Hematopoietic multipotent progenitor cell (in vitro differentiated cells): ENCODE data around the gene CDKN2B. TPM values are rescaled to one million over a fixed set of nuclear protein-coding genes. Genes with fewer than 3 reads are reported as not detected.

Experiments
- DNase-seq, 3 donors: peaks; one replicate each; pipeline ENCODE4 v3.0.0-alpha.2; 2011 to 2015; ENCODE audit warnings: low read depth in 2 of 3, low spot score in 2 of 3
- total RNA-seq: library from RNA; depleted of rRNA; stranded (reverse); fragments of >200 nt; gene quantifications from one replicate; pipeline ENCODE4 v1.2.3, GENCODE V29; 2012

The CDKN2B gene
- total RNA-seq, 1 donor = under 0.01 TPM

DNA sequence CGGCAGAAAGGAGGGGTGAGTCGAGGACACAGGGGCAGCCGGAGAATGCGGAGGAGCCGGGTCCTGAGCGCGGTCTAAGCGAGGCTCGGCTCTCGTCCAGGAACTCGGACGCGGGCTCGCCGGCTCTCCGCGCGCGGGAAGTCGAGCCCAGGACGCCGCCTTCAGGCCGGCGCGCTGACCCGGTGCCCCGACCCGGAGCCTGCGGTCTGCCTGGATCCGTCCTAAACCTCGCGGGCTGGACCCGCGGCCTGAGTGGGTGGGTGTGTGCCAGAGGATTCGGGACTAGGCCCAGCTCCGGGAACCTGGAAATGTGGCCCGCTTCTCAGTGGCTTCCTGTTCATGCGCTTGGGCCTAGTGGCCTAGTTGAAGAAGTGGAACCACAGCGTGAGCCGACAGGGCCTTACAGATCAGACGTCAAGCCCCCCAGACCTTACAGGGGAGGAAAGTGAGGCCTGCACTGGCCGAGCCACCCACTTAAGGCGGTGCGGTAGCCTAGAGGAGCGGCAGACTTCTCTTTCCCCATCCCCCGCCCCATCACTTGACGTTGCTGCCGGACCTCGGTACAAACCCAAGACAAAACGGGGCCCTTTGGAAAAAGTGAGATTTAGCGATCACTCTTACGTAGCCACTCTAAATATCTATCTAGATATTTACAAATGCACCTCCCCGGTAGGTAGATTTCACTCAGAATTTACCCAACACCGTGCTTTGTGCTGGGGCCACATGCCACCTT lies 13.3 kb downstream of the CDKN2B start:
- DNase-seq = no peak

DNA sequence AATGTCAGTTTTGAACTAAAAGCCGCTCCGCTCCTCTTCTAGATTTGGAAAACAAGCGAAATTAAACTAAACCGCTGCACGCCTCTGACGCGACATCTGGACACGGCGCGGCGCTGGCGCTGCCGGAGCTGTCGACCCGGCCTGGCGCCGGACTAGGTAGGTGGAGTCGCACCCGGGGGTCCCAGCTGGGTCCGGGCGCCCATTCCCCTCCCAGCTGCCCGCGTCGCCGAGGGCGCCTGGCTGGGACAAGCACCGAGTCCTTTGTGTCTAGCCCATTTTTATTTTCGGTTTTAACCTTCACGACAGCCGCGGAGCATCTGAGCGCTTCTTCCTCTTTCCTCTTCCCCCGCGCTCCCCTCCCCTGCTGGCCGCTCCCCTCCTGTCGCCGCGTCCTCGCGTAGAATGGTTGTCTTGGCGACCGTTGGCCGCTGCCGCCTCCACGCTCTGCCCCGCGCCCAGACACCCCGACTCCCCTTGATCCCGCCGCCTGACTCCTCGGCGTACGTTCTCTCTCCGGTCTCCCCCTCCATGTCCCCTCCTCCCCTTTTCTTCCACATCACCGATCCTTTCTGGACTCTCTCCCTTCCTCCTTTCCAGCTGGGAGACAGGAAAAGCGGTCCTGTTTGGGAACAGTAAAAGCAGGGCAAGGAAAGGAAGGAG lies 14.0 kb downstream of the CDKN2B start:
- DNase-seq = peak; percentile 56 to 92 (median 90)

DNA sequence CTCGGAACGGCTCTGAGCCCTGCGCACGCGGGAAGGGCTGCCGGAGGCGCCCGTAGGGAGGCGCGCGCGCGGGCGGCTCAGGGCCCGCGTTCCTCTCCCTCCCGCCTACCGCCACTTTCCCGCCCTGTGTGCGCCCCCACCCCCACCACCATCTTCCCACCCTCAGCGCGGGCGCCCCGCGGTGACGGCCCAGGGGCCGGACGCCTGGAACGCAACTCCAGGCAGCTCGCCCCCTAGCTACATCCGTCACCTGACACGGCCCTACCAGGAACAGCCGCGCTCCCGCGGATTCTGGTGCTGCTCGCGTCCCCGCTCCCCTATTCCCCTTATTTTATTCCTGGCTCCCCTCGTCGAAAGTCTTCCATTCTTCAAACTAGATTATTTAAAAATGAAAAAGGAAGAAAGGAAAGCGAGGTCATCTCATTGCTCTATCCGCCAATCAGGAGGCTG lies 14.5 kb downstream of the CDKN2B start, which contains the start of gene CDKN2B-AS1:
Gene CDKN2B-AS1 (plus strand): TSS at position 236 of the 450 bp plus-strand sequence.
- DNase-seq = no peak

DNA sequence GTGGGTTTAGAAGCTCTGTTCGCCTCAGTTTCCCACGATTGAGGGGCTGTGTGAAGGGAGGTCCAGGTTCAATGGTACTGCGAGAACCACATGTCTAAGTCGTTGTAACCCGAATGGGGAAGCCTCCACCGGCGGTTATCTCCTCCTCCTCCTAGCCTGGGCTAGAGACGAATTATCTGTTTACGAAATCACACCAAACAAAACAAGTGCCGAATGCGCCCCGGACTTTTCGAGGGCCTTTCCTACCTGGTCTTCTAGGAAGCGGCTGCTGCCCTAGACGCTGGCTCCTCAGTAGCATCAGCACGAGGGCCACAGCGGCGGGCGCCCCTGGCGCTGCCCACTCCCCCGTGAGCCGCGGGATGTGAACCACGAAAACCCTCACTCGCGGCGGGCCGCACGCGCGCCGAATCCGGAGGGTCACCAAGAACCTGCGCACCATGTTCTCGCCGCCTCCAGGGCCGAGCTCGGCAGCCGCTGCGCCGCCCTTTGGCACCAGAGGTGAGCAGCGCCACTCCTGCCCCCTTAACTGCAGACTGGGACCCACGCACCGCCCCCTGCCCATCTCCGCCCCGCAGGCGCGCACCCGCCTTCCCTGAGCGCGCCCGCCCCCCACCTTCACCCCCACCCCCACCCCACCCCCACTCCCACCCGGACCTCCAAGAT lies 15.1 kb downstream of the CDKN2B start, which contains the start of gene CDKN2A:
Gene CDKN2A (minus strand): TSS at position 500 of the 663 bp plus-strand sequence.
- no peak for DNase-seq

DNA sequence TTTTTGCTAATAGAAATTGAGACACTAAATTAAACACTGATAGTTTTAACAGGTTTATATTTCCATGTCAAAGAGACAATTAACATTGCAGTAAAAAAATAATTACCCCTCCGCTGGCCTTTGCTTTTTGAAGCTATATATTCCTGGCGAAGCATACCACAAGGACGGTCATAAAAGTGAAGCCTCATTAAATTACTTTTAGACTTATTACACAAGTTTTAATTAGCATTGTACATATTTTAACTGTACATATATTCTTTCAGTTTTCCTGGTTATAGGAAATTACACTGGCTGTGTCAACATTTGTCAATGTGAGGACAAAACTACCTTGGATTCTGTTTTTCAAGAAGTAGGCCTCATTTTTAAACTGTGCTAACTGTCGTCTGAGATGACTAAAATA lies 16.1 kb downstream of the CDKN2B start:
- DNase-seq = no peak

DNA sequence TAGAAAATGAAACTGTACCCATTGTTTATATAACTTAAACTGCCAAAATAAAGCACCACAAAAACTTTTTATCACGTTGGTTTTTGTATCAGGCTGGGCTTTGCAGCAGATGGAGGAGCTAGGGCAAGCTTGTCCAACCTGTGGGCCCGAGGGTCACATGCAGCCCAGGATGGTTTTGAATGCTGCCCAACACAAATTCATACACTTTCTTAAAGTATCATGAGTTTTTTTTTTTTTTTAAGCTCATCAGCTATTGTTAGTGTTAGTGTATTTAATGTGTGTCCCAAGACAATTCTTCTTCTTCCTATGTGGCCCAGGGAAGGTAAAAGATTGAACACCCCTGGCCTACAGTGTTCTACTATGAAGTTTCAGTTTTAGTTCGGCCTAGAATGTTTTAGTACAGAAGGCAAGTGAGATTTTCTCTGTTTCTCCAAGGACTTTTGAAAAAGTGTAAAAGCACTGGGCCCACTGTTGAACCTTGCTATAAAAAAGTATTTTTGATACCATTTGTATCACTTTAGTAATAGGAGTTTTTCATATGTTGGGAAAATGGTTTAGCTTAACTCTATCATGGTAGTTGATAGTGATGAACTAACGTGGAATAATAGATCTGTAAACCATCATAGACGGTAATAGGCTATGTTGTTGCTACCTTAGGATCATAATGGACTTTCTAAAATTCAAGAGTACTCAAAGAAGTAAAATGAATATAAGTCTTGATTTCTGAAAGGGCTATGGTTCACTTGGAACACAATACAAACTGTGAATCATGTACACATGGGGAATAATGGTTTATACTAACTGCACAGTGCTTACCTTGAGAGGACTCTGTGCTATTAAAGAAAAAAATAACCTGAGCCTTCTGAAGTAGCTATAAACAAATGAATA lies 17.8 kb downstream of the CDKN2B start:
- DNase-seq = no peak

DNA sequence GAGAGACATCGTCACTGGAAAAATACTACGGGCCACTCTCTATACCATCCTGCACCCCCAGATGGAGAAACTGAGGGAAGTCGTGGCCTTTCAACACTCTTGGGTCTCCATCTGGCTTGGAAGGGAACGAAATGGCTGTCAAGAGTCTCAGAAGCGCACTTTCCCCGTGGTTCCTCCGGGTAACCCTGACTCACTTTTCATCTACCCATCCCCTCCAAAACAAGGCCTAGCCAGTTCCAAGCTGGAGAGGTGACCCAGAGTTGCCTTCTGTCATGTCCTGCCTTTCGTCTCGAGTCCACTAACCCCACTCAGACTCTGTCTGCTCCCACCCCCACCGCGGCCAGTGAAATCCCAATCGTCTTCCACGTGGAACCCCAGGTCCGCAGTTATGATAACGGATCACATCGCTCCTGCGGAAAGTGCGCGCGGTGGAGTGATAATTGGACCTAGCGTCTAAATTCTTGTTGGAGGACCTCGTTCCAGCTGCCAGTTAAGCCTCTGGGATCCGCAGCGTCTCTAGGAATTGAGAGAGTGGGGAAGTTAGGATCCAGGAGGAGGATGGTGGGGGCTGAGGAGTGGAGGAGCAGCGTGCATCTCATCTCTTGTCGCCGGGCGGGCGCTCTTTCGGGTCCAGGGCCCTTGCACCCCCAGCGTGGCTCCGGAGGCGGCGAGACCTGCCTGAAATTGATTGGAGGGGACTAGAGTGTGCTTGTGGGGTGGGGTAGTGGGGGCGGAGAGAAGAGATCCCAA lies 19.5 kb downstream of the CDKN2B start:
- DNase-seq = no peak

DNA sequence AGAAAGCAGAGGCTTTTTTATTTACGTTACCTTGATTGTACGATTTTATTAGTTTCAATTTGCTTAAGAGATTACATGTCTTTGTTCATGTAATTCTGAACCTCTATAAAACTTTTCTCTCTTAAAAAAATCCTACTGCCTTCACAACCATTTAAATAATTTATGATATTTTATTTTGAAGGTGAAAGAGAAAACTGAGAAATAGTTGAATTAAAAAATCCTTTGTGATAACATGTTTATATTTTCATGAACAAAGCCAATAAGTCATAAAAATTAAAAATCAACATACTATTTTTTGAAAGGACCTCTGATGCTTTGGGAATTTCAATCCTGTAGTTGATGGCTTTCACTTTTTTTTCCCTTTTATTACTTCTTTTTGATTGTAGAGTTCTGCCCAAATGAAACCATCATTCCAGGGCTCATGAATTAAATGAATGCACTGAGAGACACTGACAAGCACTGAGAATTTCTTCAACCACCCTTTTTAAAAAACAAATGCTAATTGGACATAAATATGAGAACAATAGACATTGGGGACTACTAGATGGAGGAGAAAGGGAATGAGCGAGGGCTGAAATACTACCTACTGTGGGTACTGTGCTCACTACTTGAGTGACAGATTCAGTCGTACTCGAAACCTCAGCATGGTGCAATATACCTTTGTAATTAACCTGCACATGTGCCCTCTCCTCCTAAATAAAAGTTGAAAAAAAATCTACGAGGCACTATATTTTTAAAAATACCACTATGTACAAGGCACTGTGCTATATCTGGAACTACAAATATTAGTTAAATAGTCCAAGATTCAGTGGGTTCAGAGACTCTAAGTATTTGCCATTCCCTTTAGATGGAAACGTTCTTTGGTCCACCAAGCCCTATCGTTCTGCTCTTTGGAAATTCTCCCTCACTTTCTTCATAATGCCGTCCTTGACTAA lies 20.8 kb downstream of the CDKN2B start:
- DNase-seq = no peak

DNA sequence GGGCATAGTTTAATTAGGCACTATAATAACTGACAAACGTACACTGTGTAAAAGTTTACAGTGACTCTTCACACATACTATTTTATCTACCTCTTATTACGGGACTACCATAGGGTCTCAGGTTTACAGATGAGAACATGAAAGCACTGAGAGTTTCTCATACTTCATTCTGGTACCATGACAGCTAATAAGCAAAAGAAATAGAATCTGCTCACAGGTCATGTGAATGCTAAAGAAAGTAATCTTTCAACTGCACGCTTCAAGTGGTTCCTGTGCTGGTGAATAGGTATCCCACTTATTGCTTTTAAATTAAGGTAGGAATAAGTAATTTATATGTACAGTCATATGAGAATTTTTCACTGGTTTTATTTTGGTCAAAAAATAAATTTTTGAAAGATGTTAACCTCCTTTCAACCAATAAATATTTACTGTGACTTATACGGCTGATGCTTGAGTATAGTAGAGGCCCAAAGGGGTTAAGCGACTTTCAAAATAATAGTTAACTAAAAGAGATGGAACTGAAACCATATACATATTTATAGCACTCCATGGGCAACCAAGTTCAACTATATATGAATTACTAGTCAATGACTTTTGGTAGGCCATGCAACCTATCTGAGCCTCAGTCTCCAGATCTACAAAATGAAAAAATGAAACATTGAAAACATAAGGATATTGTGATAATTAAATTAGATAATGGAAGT lies 23.0 kb downstream of the CDKN2B start:
- DNase-seq = no peak

DNA sequence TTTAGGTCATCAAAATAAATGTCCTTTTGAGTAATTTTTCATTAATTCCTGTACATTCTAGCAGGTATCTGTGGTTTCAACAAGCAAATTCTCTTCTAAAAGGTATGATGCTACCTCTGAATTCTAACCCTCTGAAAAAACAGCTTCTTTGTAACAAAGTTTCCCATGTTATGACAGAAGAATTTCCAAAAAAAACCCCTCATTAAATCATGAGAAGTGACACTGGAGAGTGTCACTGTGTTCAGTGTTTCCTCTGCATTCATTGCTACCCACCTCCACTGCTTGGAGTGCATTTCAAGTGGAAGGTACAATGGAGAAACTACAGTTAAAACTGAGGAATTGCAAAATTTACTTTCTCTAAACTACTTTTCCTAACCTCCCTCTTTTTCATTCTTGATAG lies 25.0 kb downstream of the CDKN2B start:
- DNase-seq = no peak

DNA sequence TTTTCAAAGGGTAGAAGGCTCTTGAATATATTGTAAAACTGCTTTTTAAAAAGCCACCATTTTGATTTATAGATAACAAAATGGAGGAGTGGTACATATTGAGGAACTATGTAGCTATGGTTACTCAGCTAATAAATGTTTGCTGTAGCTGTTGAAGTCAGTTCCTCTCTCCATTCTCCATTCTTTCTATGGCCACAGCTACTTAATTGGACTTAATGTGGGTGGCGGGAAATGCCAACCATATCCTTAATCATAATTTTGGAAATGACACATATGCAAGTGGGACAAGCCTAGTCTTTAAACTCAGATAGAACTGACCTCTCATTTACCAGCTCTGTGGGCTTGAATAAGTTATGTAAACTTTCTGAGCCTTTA lies 25.6 kb downstream of the CDKN2B start:
- DNase-seq = no peak

DNA sequence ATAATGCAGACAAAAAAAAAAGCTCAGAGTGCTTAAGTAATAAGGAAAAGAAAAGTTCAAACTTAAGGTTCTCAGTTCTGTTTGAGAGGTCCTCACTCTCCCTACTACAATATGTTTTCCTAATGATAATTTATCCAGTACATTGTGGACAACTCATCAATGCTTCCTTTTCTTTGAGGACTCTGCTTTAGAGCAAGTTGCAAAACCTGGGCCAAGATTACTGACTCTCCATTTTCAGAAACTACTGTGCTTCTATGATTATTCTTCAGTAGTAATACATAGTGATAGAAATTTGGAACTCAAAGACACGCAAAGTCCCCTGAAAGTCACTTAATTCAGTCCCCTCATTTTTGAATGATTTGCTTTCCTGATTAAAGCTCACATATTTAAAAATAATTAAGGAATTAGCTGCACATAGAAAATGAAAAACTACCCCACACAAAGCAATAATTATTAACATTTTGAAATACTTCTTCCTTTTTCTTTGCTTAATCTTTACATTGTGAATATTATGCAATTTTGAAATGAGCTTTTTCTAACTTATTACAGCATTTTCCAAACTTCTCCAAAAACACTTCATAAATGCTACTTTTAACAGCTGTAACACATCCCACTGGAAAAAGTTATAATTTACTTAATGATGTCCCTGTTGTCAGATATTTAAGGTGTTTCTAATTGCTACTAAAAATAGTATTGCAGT lies 26.1 kb downstream of the CDKN2B start:
- no peak for DNase-seq

DNA sequence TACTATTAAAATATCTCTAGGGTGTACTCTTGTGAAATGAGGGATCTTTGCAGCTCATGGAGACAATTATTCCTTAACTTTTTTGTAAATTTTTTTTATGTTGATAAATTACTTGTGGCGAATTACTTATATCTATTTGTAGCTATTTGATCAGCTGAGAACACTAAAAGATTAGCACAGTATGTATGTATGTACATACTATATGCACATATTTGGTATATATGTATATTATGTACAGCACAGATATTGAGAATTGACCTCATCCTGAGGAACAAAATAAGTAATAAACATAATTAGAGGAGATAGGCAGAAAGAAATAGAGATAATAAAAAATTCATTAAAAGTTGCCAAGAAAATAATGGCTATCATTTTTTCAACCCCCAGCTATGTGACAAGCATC lies 26.7 kb downstream of the CDKN2B start:
- no peak for DNase-seq

DNA sequence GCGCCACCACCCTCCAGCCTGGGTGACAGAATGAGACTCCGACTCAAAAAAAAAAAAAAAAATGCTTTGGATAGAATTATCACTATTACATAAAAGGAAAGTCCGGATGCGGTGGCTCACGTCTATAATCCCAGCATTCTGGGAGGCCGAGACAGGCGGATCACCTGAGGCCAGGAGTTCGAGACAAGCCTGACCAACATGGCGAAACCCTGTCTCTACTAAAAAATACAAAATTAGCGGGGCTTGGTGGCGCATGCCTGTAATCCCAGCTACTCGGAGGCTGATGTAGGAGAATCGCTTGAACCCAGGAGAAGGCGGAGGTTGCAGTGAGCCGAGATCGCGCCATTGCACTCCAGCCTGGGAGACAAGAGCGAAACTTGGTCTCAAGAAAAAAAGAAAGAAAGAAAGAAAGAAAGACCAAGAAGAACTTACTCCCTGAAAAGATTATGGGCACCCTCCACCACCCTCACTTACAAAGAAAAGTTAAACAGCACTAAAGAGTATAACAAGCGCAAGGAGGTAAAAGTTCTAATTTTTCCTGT lies 32.7 kb downstream of the CDKN2B start:
- DNase-seq = no peak

DNA sequence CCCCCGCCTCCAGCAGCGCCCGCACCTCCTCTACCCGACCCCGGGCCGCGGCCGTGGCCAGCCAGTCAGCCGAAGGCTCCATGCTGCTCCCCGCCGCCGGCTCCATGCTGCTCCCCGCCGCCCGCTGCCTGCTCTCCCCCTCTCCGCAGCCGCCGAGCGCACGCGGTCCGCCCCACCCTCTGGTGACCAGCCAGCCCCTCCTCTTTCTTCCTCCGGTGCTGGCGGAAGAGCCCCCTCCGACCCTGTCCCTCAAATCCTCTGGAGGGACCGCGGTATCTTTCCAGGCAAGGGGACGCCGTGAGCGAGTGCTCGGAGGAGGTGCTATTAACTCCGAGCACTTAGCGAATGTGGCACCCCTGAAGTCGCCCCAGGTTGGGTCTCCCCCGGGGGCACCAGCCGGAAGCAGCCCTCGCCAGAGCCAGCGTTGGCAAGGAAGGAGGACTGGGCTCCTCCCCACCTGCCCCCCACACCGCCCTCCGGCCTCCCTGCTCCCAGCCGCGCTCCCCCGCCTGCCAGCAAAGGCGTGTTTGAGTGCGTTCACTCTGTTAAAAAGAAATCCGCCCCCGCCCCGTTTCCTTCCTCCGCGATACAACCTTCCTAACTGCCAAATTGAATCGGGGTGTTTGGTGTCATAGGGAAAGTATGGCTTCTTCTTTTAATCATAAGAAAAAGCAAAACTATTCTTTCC lies 34.2 kb downstream of the CDKN2B start:
- DNase-seq = peak in 1 of 3 donors; percentile 42

DNA sequence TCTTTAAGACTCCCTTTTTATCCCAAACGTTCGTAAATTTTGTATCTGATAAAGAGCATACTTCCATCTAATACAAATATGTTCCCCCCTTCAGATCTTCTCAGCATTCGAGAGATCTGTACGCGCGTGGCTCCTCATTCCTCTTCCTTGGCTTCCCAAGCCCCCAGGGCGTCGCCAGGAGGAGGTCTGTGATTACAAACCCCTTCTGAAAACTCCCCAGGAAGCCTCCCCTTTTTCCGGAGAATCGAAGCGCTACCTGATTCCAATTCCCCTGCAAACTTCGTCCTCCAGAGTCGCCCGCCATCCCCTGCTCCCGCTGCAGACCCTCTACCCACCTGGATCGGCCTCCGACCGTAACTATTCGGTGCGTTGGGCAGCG lies 34.8 kb downstream of the CDKN2B start:
- DNase-seq = no peak

DNA sequence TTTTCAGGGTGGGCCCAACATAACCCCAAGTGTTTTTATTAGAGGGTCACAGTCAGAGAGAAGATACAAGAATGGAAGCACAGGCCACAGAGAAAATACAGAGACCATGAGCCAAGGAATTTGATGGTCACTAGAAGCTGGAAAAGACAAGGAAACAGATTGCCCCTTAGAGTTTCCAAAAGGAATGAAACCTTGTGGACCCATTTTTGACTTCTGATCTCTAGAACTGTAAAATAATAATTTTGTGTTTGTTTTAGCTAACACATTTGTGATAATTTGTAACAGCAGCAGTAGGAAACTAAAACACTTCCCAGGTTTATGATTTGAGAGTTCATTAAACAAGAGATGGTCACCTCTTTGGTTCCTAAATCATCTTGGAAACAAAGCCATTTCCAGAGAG lies 36.7 kb downstream of the CDKN2B start:
- no peak for DNase-seq
